ENCODE measurements around the gene MOGAT2.

DNA sequence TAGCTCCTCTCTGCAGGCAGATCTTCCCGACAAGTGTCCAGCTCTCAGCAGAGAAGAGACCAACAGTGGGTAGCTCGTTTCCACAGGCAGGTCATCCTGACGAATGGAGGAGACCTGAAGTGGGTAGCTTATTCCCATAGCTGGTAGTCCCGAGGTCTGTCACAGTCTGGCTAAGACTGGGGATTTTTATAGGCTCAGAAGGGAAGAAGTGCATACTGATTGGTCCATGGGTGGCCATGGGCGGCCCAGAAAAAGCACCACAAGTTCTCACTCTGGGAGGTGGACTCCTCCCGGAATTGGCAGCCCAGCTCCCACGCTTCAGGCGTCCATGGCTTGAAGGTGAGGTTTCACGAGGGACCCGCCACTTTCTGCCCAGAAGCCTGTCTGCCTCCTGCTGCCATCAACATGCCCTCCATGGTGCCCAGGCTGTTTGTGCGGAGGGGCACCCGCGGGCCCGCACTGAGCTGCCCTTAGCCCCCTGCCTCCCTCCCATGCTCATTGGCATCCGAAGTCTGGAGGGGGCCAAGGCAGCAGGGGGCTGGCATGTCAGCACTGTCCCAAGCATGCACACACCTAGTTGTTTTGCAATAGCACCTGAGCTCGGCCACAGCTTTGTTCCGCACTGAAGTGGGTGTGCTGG lies 38.9 kb upstream of the MOGAT2 start:
- TF ChIP-seq, protein P1, sequence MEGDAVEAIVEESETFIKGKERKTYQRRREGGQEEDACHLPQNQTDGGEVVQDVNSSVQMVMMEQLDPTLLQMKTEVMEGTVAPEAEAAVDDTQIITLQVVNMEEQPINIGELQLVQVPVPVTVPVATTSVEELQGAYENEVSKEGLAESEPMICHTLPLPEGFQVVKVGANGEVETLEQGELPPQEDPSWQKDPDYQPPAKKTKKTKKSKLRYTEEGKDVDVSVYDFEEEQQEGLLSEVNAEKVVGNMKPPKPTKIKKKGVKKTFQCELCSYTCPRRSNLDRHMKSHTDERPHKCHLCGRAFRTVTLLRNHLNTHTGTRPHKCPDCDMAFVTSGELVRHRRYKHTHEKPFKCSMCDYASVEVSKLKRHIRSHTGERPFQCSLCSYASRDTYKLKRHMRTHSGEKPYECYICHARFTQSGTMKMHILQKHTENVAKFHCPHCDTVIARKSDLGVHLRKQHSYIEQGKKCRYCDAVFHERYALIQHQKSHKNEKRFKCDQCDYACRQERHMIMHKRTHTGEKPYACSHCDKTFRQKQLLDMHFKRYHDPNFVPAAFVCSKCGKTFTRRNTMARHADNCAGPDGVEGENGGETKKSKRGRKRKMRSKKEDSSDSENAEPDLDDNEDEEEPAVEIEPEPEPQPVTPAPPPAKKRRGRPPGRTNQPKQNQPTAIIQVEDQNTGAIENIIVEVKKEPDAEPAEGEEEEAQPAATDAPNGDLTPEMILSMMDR (IDR thresholded peaks at IDR 0.05): no peak
- no peak for TF ChIP-seq EZH2 (IDR thresholded peaks at IDR 0.05)
- TF ChIP-seq EZH2phosphoT487 (IDR thresholded peaks at IDR 0.05): no peak
